ENCODE measurements around the gene ELL. TPM values are rescaled to one million over a fixed set of nuclear protein-coding genes. Genes with fewer than 3 reads are reported as not detected.

ELL gene
- total RNA-seq, 1 donor: 10.9 TPM

DNA sequence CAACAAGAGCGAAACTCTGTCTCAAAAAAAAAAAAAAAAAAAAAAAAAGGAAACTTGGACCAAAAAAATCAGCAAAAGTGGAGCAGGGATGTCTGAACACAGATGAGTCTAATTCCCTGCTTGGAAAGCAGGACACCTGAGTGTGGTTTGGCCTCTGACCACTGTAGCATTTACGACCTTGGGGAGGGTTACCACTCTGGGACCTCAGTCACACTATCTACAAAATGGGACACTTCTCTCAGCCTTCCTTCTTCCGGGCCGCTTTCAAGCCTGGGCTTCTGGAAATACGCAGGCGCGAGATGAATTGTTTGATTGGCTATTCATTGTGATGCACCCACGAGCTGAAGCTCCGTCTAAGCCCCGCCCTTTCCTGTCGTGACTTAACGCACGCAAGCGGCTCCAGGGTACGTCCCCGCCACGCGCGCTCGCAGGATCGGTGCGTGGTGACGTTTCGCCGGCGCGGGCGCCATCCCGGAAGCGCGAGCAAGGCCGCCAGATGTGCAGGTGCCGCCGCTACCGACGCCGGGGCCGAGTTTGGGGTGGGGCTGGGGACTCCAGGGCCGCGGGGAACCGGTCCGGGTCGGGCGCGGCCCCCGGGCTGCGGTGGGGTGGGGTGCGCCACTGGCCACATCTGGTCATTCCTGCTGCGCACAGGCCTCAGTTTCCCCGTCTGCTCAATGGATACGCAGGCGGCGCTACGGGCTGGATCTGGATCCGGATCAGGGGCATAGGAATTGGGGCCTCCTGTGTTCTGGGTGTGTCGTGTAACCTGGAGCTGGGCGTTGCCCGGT lies 35.7 kb upstream of the ELL start, which contains the start of gene KXD1:
Gene KXD1, plus strand, starts transcription at position 460 of the 791 bp plus-strand sequence. CDS start 4,187 bp downstream, outside the sequence.
- TF ChIP-seq, protein P1, sequence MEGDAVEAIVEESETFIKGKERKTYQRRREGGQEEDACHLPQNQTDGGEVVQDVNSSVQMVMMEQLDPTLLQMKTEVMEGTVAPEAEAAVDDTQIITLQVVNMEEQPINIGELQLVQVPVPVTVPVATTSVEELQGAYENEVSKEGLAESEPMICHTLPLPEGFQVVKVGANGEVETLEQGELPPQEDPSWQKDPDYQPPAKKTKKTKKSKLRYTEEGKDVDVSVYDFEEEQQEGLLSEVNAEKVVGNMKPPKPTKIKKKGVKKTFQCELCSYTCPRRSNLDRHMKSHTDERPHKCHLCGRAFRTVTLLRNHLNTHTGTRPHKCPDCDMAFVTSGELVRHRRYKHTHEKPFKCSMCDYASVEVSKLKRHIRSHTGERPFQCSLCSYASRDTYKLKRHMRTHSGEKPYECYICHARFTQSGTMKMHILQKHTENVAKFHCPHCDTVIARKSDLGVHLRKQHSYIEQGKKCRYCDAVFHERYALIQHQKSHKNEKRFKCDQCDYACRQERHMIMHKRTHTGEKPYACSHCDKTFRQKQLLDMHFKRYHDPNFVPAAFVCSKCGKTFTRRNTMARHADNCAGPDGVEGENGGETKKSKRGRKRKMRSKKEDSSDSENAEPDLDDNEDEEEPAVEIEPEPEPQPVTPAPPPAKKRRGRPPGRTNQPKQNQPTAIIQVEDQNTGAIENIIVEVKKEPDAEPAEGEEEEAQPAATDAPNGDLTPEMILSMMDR (IDR thresholded peaks at IDR 0.05; ENCODE audit: insufficient read depth, low read length): no peak

DNA sequence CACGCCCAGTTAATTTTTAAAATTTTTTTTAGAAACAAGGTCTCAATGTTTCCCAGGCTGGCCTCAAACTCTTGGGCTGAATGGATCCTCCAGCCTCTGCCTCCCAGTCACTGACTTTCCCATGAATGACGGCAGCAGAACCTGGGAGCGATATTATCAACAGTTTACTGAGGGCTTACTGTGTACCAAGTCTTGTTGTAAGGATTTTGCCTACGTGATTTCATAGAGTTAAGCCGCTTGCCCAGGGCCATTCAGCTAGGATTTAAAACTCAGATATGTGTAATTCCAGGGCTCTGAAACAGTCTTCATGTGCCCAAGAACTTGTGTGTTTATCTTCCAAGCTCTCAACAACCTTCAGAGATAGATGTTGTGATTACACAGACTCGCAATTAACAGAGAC lies 29.8 kb upstream of the ELL start:
- TF ChIP-seq, protein P1 (IDR thresholded peaks at IDR 0.05; ENCODE audit: insufficient read depth, low read length): no peak
- no peak for DNase-seq (ENCODE audit: low read depth)
- H3K4me3 ChIP-seq (ENCODE audit: low read depth, low read length): no peak overlapping the region

More for the DNA sequence above, 35.7 kb upstream of the ELL start, which contains the start of gene KXD1:
- peak; percentile 100 for DNase-seq (ENCODE audit: low read depth)
- peak within 1 kb of the TSS; percentile 96 for H3K4me3 ChIP-seq (ENCODE audit: low read depth, low read length)

DNA sequence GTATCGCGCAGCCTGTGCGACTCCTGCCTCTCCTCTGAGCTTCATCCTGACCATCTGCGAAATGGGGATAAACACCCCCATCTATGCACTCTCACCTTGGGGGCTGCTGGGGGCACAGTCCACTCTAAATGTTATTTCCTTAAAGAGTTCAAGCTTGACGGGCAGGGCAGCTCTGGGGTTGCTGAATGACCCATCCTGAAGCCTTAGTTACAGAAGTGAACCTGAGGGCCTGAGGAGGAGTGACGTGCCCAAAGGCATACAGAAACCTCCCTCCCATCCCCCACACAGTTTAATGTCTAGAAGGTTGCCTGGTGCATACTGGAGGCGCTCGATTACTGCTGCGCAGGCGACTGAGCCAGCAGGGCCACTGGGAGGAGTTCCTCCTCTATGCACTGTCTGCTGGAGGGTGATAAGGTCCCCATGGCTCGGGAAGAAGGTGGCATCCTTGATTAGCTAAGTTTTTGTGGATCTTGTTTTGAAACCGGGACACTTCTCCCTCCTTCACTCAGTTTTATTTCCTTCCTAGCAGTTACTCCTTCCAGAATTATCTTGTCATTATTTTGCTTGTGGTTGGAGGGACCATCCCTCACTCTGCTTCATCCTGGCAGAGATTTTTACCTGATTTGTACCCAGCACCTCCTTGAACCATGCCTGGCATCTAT lies 22.1 kb upstream of the ELL start:
- DNase-seq (ENCODE audit: low read depth): peak; percentile 54
- H3K4me3 ChIP-seq (ENCODE audit: low read depth, low read length): peak overlapping the region; percentile 53
- TF ChIP-seq, protein P1 (IDR thresholded peaks at IDR 0.05; ENCODE audit: insufficient read depth, low read length): no peak

DNA sequence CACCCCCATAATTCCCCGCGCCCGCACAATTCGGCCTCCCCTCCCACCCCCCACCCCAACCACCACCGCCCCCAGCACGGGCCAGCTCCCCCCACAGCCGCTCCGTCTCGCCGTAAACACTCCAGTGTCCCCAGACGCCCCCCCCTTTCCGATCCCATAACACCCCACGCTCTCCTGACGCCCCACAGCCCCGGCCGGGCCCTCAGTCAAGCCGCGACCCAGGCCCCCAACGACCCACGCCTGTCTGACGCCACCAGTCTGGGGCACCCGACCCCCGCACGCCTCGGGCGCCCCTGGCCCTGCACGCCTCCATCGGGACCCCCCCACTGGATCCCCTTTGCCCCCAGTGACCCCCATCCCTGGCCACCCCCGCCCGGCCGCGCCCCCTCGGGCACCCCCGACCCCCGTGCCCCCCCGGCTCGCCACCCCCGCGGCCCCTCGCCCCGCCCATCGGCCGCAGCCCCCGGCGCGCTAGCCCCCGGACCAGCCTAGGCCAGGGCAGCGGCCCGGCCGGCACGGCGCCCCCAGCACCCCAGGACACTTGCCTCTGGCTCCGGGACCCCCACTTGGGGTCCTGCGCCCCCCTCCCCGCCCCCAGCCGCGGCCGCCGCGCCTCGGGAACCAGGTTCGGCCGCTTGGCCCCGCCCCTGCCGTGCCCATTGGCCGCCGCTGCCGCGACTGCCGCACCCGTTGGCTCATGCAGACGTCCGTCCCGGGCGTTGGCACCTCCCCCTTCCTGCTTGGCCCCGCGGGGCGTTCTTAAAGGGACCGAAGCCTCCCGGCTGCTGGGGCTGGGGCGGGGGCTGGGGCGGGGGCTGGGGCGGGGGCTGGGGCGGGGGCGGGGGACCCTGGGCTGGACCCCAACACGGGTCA lies 21.3 kb upstream of the ELL start, which contains the start of gene FKBP8:
Gene FKBP8, minus strand, starts transcription at position 633 of the 873 bp plus-strand sequence. CDS start 1,603 bp downstream, outside the sequence.
- TF ChIP-seq, protein P1 (IDR thresholded peaks at IDR 0.05; ENCODE audit: insufficient read depth, low read length): no peak
- DNase-seq (ENCODE audit: low read depth): peak; percentile 84
- H3K4me3 ChIP-seq (ENCODE audit: low read depth, low read length): peak within 1 kb of the TSS; percentile 78

DNA sequence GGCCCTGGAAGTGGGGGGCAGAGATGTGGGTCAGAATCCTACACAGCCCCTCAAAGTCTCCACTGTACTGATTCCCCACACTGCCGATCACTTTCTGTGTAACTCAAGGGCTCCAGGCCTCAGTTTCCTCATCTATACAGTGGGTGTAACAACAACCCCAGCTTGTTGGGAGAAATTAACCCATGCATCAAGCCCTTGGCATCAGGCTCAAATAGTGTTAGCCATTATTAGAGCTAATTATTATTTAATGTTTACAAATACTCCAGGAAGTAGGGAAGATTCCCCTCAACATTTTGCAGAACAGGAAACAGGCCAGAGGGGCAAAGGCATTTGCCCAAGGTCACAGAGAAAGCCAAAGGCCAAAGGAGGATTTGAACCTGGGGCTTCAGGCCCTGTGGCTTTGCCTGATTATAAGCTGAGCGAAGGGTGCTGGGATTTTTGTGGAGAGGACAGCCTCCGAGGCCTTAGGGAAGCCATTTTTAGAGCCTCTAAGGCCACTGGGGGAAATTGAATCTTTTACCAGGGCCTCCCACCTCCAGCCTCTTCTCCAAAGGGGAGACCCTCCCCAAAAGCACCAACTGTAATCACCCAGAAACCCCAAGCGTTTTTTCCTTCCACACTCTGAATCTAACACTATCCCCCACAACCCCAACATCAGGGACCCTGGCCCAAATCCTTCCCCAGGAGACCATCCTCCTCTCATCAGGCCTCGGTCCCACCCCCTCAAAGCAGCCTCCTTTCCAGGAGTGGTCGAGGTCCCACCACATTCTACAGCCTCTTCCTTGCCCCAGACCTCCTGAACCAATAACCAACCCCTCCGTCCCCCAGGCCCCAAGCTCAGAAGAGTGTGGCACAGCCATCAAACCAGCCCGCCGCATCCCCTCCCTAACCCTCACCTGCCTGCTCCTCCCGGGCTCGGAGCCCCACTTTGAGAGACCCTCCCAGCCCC lies 20.4 kb upstream of the ELL start:
- TF ChIP-seq, protein P1 (IDR thresholded peaks at IDR 0.05; ENCODE audit: insufficient read depth, low read length): no peak
- DNase-seq (ENCODE audit: low read depth): no peak

More for the DNA sequence above, 20.4 kb upstream of the ELL start:
- H3K4me3 ChIP-seq (ENCODE audit: low read depth, low read length): peak overlapping the region; percentile 78
